GM21825 (cell line): Measurements from ENCODE around the gene GUF1.
"Not testable (repeated sequence)": the region's sequence is repeated elsewhere in the genome, so short reads cannot be mapped to it uniquely, and the experiment has no call there.

Experiments used
- ATAC-seq: cut with Tn5 transposase; IDR thresholded peaks from one replicate; pipeline ENCODE4 v1.9.1; 2021; ENCODE audit warnings: mild to moderate bottlenecking, moderate library complexity; ENCODE audit not compliant: unreplicated experiment

The GUF1 gene

DNA sequence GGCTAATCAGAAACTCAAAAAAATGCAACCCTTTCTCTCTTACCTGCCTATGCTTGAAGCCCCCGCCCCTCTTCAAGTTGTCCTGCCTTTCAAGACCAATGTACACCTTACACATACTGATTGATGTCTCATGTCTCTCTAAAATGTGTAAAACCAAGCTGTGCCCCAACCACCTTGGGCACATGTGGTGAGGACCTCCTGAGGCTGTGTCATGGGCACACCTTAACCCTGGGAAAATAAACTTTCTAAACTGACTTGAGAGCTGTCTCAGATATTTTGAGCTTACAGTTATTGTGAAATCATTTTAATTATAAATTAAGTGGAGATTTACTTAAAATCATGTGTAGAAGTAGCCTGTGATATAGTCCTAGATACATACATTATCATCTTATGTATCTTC lies 22.2 kb downstream of the GUF1 start:
- ATAC-seq, result no peak

DNA sequence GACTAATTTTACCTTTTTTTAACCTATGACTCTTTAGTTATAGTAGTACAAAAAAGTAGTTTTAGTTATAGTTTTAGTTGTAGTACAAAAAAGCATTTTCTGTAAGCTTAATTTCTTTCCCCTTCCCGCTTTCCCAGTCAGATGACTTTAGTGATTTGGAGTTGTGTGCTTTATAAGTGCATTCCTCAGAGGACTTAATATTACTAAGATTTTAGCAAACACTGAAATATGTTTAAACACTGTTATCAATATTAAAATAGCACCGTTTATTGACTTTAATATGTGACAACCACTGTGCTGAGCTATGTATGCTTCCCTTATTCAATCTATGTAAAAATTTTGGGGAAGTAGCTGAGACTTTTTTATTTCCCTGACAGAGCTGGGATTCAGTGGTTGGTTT lies 22.8 kb downstream of the GUF1 start:
- ATAC-seq, result no peak

DNA sequence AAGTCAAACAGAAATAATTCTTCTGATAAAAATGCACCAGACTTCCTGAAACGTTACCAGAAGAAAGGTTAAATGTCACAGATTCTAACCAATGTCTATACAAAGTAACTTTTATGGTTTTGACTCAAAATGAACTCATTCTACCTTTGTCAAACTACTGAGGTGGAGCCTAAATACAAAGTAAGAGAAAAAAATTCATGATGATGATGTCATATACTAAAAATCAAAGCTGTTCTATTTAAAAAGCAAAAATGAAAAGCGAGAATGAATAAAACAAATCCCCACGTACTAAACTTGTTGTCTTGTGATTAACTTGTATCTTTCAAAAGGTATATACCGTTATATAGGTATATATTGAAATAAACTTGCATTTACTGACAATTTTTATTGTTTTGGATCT lies 26.5 kb downstream of the GUF1 start:
- no peak for ATAC-seq

DNA sequence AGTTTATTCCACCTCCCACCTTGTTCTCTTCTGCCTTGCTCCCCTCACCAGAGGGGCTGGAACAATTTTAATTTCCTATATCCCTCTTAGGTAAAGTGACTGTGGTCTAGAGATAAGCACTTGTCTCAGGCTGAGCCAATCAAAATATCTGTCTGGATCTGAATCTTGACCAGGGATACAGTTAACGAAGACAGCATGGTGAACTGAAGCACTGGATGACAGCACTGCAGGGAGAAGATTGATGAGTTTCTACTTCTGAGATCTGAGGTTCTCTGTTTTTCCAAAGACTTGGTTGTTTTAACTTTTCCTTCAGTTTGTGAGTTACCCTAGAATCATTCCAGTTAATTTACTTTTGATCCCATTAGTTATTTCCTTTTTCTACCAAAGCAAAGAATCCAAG lies 34.9 kb downstream of the GUF1 start:
- no peak for ATAC-seq

DNA sequence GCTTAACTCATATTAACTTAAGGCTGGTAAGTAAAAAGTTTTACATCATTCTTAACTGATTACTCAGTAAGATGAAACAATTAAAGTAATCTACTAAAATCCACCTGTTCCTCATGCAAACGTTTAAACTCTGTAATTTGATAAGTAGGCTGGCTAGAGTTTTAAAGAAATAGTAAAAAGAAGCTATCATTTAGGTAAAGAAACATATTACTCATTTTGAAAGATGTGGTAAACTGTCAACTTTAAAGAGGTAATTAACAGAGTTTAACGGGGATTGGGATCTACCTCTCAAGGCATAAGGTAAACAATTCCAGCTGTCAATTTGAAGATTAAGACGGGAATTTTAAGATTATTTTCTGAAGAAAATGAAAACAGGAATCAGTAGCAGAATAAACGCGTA lies 38.4 kb downstream of the GUF1 start:
- no peak for ATAC-seq

DNA sequence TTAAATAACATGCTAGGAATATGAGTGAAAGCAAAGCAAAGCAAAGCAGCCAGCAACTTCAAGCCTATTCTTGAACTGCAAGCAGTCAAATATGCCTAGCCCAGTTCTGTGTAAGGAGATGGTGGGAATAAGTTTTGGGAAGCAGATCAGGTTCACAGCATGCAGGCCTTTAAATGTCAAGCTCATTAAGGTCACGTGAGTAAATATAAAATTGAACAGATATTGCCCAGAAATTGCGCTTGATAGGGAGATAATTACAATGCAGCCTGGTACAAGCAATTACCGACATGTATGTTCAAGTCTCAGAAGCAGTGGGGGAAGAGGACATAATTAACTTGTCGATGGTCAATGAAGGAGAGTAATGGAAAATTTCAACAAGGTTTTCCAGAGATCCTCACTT lies 42.2 kb downstream of the GUF1 start:
- no peak for ATAC-seq

DNA sequence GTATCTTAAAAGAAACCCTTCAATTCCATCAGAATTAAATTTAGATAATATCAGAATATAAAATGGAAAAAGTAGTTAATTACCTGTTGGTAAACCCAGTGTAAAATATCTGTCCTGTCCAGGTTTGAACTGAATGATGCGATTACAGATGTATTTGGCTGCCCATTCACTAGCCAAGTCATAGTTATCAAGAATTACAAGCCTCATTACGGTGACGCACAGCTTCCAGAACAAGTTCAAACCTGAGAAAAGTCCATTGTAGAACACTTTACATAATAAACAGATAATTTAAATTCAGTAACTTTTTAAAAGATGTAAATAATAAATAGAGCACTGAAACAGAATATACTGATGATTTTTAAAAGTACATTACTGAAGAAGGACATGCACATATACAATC lies 43.8 kb downstream of the GUF1 start:
- ATAC-seq, result no peak

DNA sequence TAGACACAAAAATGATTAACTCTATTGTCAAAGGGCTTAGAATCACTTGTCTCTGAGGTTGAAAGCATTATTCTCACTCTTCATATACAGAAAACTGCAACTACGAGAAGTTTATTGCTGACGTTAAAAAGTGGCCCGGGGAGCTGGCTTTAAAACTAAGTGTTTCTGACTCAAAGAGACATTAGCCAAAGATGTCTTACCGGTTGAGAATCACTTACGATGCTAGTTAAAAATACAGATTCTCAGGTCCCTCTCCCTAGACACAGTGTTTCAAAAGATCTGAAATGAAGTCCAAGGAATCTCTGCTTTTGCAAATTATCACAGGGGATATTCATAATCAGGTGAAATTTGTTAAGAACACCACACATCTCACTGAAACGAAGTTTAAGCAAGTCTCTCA lies 46.9 kb downstream of the GUF1 start:
- no peak for ATAC-seq

DNA sequence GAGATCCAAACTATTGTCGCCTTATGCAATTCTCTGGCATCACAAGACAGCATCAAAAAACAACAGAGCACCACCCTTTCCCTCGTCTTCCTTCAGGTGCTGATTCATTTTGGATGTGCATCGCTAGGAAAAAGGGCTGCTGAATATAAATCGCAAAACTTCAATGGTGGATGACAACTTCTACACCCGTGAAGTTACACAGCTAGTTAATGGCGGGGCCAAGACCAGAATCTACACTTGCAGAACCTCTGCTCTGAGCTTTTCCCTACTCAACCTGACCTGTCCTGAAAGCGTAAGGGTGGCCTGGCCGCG lies 47.5 kb downstream of the GUF1 start:
- ATAC-seq, result no peak

DNA sequence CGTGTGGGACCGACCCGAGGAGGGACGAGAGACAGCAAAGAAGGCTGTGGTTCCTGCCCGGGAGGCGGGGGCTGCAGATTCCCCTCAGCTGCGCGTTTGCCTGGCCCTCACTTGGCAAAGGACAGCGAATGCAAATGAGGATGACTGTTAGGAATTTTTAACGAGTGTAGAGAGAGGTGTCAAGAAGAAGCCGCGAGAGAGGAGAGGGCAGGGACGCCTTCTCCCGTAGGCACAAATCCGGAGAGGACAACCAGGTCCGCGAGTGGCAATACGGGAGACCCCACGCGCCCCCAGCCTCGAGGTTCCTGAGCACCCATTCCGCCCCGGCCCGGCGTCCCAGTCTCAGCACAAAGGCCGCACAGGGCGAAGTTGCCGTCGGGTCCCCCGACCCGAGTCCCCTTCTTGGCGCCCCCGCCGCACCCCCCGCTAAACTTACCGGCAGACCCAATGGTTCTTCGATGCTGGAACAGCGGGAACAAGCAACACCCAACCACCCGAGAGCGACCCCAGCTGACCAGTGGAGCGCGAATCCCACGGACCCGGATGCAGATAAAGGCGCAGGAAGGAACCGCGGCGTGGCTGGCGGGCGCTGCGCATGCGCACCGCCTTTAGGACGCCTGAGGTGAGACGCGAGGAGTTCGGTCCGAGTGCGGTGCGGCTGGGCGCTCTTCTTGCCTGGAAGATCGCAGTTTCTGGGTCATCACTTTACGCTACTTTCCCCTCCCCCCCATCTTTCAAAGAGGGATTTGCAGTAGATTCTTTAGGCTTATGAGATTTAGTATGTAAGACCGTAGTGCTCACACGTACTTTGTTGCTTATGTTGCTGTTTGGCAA lies 48.0 kb downstream of the GUF1 start, which contains the start of gene GNPDA2:
Gene GNPDA2 (minus strand): TSS at position 519 of the 834 bp plus-strand sequence. CDS start 4,349 bp downstream, outside the sequence.
- peak; percentile 96 for ATAC-seq

DNA sequence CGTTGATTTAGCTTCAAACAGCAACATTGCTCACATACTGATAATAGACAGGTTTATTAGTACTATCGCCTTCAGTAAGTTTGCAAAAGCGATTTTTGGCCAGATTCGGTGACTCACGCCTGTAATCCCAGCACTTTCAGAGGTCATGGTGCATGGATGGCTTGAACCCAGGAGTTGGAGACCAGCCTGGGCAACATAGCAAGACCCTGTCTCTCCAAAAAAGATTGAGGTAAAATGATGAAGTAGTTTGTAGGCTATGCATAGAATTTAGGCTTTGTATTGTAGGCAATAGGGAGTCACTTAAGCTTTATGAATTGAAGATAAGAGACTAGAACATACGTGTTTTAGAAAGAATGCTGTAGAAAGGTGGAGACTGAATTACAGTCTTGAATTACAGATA lies 49.3 kb downstream of the GUF1 start:
- no peak for ATAC-seq

DNA sequence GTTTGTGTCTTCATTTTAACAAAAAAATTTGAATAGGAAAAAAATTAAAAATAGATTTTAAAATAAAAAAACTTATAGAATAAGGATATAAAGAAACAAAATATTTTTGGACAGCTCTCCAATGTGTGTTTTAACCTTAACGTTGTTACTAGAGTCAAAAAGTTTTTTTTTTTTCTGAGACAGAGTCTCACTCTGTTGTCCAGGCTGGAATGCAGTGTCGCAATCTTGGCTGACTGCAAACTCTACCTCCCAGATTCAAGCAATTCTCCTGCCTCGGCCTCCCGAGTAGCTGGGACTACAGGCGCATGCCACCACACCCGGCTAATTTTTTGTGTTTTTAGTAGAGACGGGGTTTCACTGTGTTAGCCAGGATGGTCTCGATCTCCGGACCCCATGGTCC lies 50.5 kb downstream of the GUF1 start:
- not testable (repeated sequence) for ATAC-seq

DNA sequence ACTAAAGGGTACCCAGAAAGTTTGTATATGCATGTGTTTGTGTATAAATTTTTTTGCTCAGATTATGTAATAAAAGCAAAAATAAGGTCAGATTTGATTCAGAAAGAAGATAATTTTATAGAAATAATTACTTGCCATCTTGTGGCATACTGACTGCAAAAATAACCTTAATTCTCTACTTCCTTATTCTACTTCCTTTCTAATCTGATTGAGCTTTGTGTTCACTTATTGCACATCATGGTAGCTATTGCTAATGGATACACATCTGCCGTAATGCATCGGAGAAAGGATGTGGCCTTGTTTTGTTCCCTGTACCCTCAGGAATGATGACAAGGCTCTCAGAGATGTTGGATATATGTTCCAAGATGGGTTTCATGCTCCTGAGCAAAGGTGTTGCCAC lies 58.7 kb downstream of the GUF1 start:
- no peak for ATAC-seq

DNA sequence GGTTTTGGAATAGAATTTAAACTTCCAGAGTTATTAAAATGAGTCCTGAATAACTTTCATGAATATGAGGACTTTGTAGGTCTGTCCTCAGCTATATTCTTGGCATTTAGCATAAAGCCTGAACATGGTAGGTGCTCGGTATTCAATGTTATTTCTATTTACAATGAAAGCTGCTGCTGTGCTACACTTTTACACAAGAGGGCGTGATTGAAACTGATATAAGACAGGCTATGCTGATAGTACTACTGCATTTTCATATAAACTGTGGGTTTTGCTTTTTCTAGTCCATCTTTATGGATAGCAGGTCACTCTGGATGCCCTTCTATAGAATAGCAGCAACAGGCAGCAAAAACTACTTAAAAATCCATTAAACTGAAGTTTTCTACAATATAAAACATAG lies 60.4 kb downstream of the GUF1 start:
- ATAC-seq, result no peak

DNA sequence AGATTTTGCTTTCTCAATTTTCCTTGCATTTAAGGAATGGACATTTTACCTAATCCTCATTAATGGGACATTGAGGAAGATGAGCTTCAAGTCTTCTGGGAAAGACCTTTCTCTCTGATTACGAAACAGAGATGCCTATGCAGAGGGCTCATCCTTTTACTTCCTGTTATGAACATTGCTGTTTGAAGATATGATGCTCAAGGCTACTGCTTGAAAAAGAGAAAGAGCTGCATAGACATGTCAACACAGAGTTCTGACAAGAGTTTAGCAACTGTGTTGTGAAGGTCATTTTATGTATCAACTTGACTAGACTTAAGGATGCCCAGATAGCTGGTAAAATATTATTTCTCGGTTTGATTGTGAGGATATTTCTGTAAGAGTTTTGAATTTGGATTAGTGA lies 62.0 kb downstream of the GUF1 start:
- ATAC-seq, result no peak
